GM19397 (cell line): ENCODE results near the gene CR1.
"Not testable (repeated sequence)": the region's sequence is repeated elsewhere in the genome, so short reads cannot be mapped to it uniquely, and the experiment has no call there.

Experiments
- ATAC-seq: cut with Tn5 transposase; IDR thresholded peaks from one replicate; pipeline ENCODE4 v1.9.1; 2021; ENCODE audit warnings: mild to moderate bottlenecking, moderate library complexity; ENCODE audit not compliant: unreplicated experiment

CR1 gene

DNA sequence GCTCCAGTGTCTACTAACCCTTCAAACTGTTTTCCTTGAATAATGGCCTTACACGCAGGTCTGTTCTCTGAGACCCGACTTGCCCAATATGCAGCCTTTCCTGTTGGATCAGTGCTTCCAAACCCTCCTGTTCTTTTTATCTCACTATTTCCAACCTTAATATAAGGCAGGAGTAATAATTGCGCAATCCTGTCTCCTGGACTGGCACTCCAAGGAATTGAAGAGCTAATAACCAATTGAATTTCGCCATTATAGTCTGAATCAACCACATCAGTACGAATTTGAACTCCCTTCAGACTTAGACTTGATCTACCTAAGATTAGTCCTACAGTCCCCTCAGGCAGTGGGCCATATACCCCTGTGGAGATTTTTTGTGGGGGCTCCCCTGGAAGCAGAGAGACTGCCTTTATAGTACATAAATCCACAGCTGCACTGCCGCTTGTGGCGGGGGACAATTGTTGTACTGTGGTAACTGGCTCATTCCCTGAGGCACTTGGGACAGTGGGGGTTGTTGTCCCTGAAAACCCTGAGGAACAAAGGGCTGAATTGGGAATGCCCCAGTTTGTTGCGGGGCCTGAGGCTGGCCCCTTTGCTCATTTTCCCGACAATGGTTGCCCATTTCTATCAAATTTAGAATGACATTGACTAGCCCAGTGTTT lies 142.7 kb downstream of the CR1 start:
- not testable (repeated sequence) for ATAC-seq

- ATAC-seq: not testable (repeated sequence)
Observed at GRCh38 chr1:207639362-207639761, 143.4 kb downstream of the CR1 start.

- ATAC-seq: no peak
Observed at GRCh38 chr1:207644166-207644851, 148.4 kb downstream of the CR1 start.

GRCh38 chr1:207644852-207645634 lies 149.1 kb downstream of the CR1 start, which contains the start of gene CR1L:
TSS of gene CR1L (plus strand) at chr1:207645133. CDS start at chr1:207645234, 101 bp downstream.
- peak; percentile 84 for ATAC-seq

- no peak for ATAC-seq
Observed at GRCh38 chr1:207645635-207646081, 149.7 kb downstream of the CR1 start.

DNA sequence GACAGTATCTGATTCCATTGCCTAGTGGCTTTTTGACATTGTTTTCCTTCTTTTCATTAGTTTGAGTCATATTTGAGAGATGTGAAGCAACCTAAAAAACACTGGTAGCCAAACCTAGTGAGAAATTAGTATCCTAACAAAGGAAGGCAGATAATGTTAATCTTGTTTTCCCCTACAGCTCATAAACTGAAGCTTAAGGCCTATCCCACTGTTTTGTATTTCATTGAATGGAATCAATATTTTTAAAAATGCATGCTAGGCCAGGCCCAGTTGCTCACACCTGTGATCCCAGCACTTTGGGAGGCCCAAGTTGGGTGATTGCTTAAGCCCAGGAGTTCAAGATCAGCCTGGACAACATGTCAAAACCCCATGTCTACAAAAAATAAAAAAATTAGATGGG lies 150.2 kb downstream of the CR1 start:
- ATAC-seq: no peak

- no peak for ATAC-seq
Observed at GRCh38 chr1:207646944-207647579, 151.1 kb downstream of the CR1 start.

DNA sequence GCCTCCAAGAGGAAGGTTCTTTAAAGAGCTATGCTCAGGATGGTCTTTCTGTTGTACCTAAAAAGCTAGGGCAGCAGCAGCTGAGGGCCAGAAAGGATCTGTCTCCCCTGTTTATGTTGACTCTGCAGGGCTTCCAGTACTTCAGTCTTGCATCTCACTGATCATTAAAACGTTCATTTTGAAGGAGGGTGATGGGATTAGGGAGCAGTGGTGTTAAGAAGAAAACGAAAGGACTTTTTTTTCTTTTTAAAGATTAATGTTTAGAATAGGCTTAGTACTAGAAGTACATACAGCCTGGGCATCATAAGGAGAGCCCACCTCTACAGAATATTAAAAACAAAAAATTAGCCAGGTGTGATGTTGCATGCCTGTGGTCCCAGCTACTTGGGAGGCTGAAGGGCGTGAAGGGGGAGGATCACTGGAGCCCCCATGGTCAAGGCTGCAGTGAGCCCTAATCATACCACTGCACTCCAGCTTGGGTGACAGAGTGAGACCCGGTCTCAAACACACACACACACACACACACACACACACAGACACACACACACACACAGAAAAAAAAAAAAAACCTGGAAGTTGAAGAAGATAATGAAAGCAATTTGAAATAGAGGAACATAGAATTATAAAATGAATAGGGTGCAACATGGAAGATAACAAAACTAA lies 151.8 kb downstream of the CR1 start:
- no peak for ATAC-seq

DNA sequence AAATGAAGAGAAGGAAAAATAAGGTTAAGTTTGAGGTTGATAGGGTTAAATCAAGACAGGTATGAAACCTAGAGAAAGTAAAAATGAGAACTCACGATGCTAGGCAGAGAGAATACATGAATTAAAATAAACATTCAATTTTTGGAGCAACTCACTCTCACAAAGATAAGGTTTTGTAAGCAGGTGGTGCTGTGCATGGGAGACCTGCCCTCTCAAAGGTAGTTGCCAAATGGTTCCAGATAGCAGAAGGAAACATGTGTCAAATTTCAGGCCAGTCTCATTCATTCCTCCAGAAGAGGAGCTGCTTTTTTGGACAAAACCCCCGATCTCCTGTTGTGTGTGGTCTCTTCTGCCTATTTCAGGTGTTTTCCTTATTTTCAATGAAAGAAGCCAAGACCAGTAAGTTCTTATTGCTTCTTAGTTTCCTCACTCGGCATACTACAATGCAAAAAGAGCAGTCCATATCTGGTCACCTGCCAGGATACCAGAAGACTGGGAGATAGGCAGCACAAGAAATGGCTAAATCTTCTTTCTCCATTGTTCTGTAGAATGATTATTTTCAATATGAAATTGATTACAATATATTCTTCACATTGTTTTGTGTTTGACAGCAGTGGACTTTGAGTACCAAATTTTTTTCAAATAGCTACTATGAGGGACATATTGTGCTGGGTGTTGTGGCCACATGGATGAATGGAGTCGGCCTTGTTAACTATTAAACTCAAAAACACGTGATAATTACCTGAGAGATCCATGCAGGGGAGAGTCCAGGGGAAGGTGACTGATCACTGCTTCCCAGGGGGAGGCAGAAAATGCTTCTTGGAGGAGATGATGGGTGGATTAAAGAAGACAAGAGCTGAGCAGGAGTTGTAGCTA lies 152.6 kb downstream of the CR1 start:
- no peak for ATAC-seq

GRCh38 chr1:207649210-207649753 lies 153.3 kb downstream of the CR1 start:
- ATAC-seq: no peak

DNA sequence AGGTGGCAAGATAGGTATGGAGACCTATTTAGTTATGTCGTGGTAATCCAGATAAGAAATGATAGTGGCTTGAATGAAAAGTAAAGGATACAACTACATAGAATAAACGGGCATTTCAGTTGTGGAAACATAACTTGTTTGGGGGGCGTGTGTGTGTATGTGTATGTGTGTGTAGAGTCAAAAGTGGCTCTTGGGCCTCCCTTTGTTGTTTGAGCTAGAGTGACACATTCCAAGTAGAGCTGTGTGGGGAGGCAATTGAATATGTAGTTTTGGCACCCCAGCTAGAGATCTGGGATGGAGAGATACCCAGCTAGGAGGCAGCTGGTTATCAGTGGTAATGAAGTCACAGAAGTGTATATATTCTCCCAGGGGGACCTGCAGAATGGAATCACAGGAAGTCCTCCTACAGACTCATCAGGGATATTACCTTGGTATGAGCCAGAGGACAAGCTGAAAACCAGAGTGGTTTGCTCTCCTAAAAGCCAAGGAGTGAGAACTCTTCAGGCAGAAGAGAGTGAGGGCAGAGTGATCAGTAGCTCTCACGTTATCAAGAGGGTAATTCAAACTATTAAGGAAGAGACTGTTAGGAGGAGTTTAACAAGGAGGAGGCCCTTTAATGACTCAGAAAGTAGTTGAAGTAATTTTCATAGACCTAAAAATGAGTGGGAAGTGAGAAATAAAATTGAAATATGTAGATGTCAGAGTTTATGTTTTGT lies 154.1 kb downstream of the CR1 start:
- ATAC-seq: no peak

DNA sequence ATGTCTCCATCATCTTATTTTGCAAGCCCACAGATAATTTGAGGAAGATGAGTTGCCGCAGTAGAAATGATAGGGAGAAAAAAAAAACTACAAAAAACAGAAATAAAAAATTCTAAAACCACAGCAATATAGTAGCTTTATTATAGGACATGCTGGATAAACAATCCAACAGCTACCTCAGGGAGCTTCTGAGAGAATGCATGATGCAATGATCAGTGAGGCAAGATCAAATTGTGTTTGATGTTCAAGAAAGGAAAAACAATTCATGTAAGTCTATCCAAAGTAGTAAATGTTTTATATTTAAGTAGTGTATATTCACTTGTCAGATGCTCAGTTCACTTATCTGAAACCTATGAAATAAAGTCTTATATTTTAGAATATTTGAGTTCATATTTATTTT lies 155.6 kb downstream of the CR1 start:
- ATAC-seq: no peak

DNA sequence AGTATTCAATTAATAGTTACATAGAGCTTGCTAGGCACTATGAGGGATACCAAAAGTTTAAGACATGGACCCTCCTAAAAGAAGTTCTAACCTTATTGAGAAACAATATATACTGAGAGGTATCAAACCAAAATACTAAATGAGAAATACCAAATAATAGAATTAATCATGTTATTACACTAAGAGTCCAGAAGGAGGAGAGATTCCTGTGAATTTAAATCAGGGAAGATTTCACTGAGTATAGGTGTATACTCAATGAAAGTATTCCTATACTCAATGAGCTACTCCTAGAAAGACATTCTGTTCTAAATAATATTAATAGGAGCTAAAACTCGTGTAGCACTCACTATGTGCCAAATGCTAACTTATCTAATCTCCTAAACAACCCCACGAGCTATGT lies 158.4 kb downstream of the CR1 start:
- ATAC-seq: no peak

DNA sequence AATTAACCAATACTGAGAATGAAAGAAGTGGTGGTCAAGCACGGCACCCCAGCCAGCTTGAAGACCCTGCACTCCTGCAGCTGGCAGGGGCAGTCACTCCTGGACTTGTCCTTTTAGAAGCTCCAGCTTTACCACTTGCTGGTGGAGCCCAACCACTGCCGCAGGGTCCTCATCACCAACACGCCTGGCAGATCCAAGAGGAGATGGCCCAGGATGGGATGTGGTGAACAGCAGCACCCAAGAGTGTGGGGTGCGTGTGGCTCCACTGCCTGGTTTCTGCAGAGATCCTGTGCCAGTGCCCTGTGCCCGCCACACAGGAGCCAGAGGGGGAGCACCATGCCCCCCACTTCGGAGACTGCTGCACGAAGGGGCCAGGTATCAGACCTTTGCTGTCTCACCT lies 162.5 kb downstream of the CR1 start:
- ATAC-seq: no peak

GRCh38 chr1:207658904-207659485 lies 163.0 kb downstream of the CR1 start:
- no peak for ATAC-seq

DNA sequence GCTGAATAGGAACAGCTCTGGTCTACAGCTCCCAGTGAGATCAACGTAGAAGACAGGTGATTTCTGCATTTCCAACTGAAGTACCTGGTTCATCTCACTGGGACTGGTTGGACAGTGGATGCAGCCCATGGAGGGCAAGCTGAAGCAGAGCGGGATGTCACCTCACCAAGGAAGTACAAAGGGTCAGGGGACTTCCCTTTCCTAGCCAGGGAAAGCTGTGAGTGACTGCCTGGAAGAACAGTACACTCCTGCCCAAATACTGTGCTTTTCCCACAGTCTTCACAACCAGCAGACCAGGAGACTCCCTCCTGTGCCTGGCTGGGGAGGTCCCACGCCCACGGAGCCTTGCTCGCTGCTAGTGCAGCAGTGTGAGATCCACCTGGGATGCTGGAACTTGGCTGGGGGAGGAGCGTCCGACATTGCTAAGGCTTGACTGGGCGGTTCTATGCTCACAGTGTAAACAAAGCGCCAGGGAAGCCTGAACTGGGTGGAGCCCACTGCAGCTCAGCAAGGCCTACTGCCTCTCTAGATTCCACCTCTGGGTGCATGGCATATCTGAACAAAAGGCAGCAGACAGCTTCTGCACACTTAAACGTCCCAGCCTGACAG lies 163.7 kb downstream of the CR1 start:
- ATAC-seq: no peak

GRCh38 chr1:207661420-207661819 lies 165.5 kb downstream of the CR1 start:
- not testable (repeated sequence) for ATAC-seq

GRCh38 chr1:207666342-207666741 lies 170.4 kb downstream of the CR1 start:
- no peak for ATAC-seq
